ENCODE results near the gene CHST3. TPM values are rescaled to one million over a fixed set of nuclear protein-coding genes. Genes with fewer than 3 reads are reported as not detected.
"Not testable (repeated sequence)": the region's sequence is repeated elsewhere in the genome, so short reads cannot be mapped to it uniquely, and the experiment has no call there.

CHST3 gene
- total RNA-seq, 2 experiments from 2014 or later, result not detected

DNA sequence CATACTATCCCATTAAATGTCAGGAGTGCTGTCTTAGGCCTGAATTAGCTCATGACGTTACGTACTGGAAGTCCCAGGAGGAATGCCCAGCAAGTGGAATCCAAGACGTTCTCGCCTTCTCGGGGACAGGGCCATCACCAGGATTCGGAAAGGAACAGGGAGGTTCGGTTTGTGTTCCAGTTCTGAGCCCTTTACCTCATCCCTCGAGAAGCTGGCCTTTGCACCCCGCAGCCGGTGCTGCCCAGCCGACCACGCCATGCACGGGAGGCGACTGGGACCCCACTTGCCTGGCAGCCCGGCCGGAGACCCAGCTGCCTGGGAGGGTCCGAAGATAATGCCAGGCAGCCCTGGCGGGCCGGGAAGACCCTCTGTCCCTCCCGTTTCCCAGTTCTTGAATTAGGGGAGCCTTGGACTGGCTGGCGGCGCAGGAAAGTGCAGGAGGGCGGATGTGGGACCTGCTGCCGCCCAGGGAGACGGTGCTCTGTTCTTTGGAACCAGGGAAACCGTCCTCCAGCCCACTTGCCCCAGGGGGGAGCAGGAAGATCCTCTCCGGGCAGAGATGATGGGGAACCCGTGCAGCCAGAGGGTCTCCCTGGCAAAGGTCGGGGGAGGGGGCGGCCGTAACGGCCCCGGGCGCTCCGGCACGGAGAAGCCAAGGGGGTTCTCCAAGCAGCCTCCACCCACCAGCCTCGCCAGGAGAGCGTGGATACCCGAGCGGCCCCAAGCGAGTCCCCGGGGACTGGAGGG is 671 bp upstream of the CHST3 start:
- no peaks in the 10 kb centered on the region for H3K9me3 Mint-ChIP-seq
- ATAC-seq (ENCODE audit: low read depth), result no peak
- H3K4me1 Mint-ChIP-seq, result peaks cover 5% of the 10 kb centered on the region
- no peak overlapping the region for H3K27ac Mint-ChIP-seq
- H3K4me3 Mint-ChIP-seq, result peak overlapping the region; percentile 36
- no peak for DNase-seq
- no peaks in the 10 kb centered on the region for H3K36me3 Mint-ChIP-seq
- H3K27me3 Mint-ChIP-seq, result peaks cover 56% of the 10 kb centered on the region
- POLR2A ChIA-PET, result no interaction called here

- Mint-ChIP-seq H3K36me3 (no peaks in the 10 kb centered on the region), H3K27ac (no peak overlapping the region), H3K27me3 (peaks cover 51% of the 10 kb centered on the region), H3K4me3 (peak overlapping the region; percentile 48), H3K9me3 (no peaks in the 10 kb centered on the region), H3K4me1 (peaks cover 5% of the 10 kb centered on the region)
- DNase-seq, result no peak
- peak; percentile 39 for ATAC-seq (ENCODE audit: low read depth)
- POLR2A ChIA-PET, result no interaction called here
These were observed 734 bp downstream of the CHST3 start for GRCh38 chr10:71964743-71965515.

DNA sequence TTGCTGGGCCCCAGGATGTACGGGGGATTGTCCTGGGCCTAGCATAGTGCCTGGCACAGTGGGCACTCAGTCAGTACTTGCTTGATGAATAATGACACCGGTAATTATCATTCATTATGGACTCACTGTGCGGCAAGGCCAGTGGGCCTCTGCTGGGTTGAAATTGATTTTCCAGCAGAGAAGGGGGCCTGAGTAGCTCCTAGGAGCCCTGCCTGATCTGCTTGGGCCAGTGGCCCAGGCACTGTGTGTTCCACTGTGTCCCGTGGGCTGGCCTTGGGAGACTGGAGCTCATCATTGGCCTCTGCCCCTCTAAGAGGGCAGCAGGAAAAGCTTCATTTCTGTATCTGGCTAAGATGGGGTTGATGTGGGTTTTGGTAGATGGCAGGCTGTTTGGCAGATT is 1.4 kb downstream of the CHST3 start:
- H3K4me1 Mint-ChIP-seq, result peaks cover 5% of the 10 kb centered on the region
- peaks cover 46% of the 10 kb centered on the region for H3K27me3 Mint-ChIP-seq
- ATAC-seq (ENCODE audit: low read depth) (no peak), DNase-seq (no peak)
- H3K36me3 Mint-ChIP-seq, result no peaks in the 10 kb centered on the region
- peak overlapping the region; percentile 9 for H3K4me3 Mint-ChIP-seq
- H3K27ac Mint-ChIP-seq, result no peak overlapping the region
- POLR2A ChIA-PET, result no interaction called here
- H3K9me3 Mint-ChIP-seq, result no peaks in the 10 kb centered on the region

- H3K4me3 Mint-ChIP-seq, result no peak overlapping the region
- DNase-seq, result no peak
- H3K4me1 Mint-ChIP-seq, result peaks cover 5% of the 10 kb centered on the region
- H3K27ac Mint-ChIP-seq, result no peak overlapping the region
- ATAC-seq (ENCODE audit: low read depth), result no peak
- no peaks in the 10 kb centered on the region for H3K36me3 Mint-ChIP-seq
- H3K9me3 Mint-ChIP-seq, result no peaks in the 10 kb centered on the region
- peaks cover 46% of the 10 kb centered on the region for H3K27me3 Mint-ChIP-seq
- POLR2A ChIA-PET, result no interaction called here
These were observed 2.1 kb downstream of the CHST3 start for GRCh38 chr10:71966046-71967004.

DNA sequence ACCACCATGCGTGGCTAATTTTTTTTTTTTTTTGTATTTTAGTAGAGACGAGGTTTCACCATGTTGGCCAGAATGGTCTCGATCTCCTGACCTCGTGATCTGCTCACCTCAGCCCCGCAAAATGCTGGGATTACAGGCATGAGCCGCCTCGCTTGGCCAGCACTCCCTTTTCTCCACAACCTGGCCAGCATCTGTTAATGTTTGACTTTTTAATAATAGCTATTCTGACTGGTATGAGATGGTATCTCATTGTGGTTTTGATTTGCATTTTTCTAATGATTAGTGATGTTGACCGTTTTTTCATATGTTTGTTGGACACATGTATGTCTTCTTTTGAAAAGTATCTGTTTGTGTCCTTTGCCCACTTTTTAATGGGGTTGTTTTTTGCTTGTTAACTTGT is 3.8 kb downstream of the CHST3 start:
- H3K4me3 Mint-ChIP-seq; POLR2A ChIA-PET; H3K36me3 Mint-ChIP-seq; DNase-seq; H3K27ac Mint-ChIP-seq; H3K9me3 Mint-ChIP-seq; ATAC-seq (ENCODE audit: low read depth): not testable (repeated sequence)
- Mint-ChIP-seq H3K27me3 (peaks cover 30% of the 10 kb centered on the region), H3K4me1 (peaks cover 10% of the 10 kb centered on the region)

GRCh38 chr10:71968553-71969474 is 4.6 kb downstream of the CHST3 start:
- H3K9me3 Mint-ChIP-seq, result no peaks in the 10 kb centered on the region
- POLR2A ChIA-PET, result no interaction called here
- H3K27ac Mint-ChIP-seq, result no peak overlapping the region
- no peak for DNase-seq
- H3K4me3 Mint-ChIP-seq, result no peak overlapping the region
- H3K27me3 Mint-ChIP-seq, result peaks cover 23% of the 10 kb centered on the region
- ATAC-seq (ENCODE audit: low read depth), result no peak
- no peaks in the 10 kb centered on the region for H3K36me3 Mint-ChIP-seq
- H3K4me1 Mint-ChIP-seq, result peaks cover 12% of the 10 kb centered on the region

- ATAC-seq (ENCODE audit: low read depth) (no peak), DNase-seq (no peak)
- POLR2A ChIA-PET, result no interaction called here
- no peaks in the 10 kb centered on the region for H3K9me3 Mint-ChIP-seq
- no peaks in the 10 kb centered on the region for H3K36me3 Mint-ChIP-seq
- no peak overlapping the region for H3K27ac Mint-ChIP-seq
- H3K4me3 Mint-ChIP-seq, result no peak overlapping the region
- peaks cover 13% of the 10 kb centered on the region for H3K4me1 Mint-ChIP-seq
- peaks cover 22% of the 10 kb centered on the region for H3K27me3 Mint-ChIP-seq
These were observed 5.7 kb downstream of the CHST3 start for GRCh38 chr10:71969929-71970328.

GRCh38 chr10:71970331-71970730 is 6.1 kb downstream of the CHST3 start:
- DNase-seq, result no peak
- Mint-ChIP-seq H3K36me3 (no peaks in the 10 kb centered on the region), H3K4me3 (no peak overlapping the region), H3K9me3 (no peaks in the 10 kb centered on the region), H3K27ac (no peak overlapping the region), H3K27me3 (peaks cover 18% of the 10 kb centered on the region), H3K4me1 (peaks cover 10% of the 10 kb centered on the region)
- POLR2A ChIA-PET, result no interaction called here
- ATAC-seq (ENCODE audit: low read depth), result no peak

DNA sequence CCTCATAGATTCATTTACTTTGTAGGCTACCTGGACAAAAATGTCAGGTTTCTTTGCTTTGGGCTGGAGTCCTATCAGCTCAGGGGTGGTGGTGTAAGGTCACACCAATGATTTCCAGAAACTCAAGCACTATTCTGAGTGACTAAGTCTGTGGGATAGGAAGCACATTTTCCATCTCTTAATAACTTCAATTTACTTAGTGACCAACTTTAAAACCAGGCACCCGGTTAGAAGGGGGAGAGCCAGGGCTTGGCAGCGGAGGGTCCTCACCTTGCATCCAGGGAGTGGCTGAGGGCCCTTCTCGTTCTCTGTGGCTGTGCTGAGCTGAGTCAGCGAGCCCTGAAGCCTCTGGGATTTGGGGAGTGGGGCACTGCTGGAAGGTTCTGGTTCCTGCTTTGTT is 6.7 kb downstream of the CHST3 start:
- no peak overlapping the region for H3K4me3 Mint-ChIP-seq

GRCh38 chr10:71971311-71971731 is 7.1 kb downstream of the CHST3 start:
- H3K9me3 Mint-ChIP-seq, result no peaks in the 10 kb centered on the region
- POLR2A ChIA-PET, result no interaction called here

More for the DNA sequence above, 6.7 kb downstream of the CHST3 start:
- POLR2A ChIA-PET, result no interaction called here
- peaks cover 10% of the 10 kb centered on the region for H3K4me1 Mint-ChIP-seq
- no peak for ATAC-seq (ENCODE audit: low read depth)
- H3K36me3 Mint-ChIP-seq, result no peaks in the 10 kb centered on the region
- no peak for DNase-seq
- peaks cover 12% of the 10 kb centered on the region for H3K27me3 Mint-ChIP-seq
- H3K27ac Mint-ChIP-seq, result no peak overlapping the region
- no peaks in the 10 kb centered on the region for H3K9me3 Mint-ChIP-seq

GRCh38 chr10:71971769-71972555 is 7.8 kb downstream of the CHST3 start:
- Mint-ChIP-seq H3K4me1 (peaks cover 10% of the 10 kb centered on the region), H3K9me3 (no peaks in the 10 kb centered on the region), H3K36me3 (no peaks in the 10 kb centered on the region), H3K27me3 (peaks cover 4% of the 10 kb centered on the region), H3K27ac (no peak overlapping the region), H3K4me3 (no peak overlapping the region)
- ATAC-seq (ENCODE audit: low read depth), result no peak
- no peak for DNase-seq
- POLR2A ChIA-PET, result no interaction called here

More at GRCh38 chr10:71971311-71971731, 7.1 kb downstream of the CHST3 start:
- H3K27me3 Mint-ChIP-seq, result peaks cover 8% of the 10 kb centered on the region
- H3K4me1 Mint-ChIP-seq, result peaks cover 10% of the 10 kb centered on the region
- no peak overlapping the region for H3K4me3 Mint-ChIP-seq
- DNase-seq (no peak), ATAC-seq (ENCODE audit: low read depth) (no peak)
- H3K27ac Mint-ChIP-seq, result no peak overlapping the region
- no peaks in the 10 kb centered on the region for H3K36me3 Mint-ChIP-seq
